NCI-H526 treated with DMSO at 0.1 percent for 48 hours (cell line): ENCODE data around the gene EI24.
A peak's percentile ranks its signal among the peaks of the same experiment; 100 is the strongest.

Experiments
- DNase-seq: peaks from one replicate; lab custom pipeline; 2025; lab: John Stamatoyannopoulos, UW

EI24 gene

GRCh38 chr11:125579811-125580210, 10.5 kb downstream of the EI24 start:
- DNase-seq, result no peak

GRCh38 chr11:125583496-125583895, 14.2 kb downstream of the EI24 start:
- DNase-seq, result no peak

GRCh38 chr11:125585487-125585886, 16.2 kb downstream of the EI24 start:
- no peak for DNase-seq

GRCh38 chr11:125586623-125587022, 17.3 kb downstream of the EI24 start:
- DNase-seq, result no peak

GRCh38 chr11:125587480-125587879, 18.2 kb downstream of the EI24 start:
- no peak for DNase-seq

- DNase-seq, result no peak
Observed at GRCh38 chr11:125588505-125588904, 19.2 kb downstream of the EI24 start.

- DNase-seq, result peak; percentile 81
Observed at GRCh38 chr11:125591649-125592304, 22.5 kb downstream of the EI24 start.

GRCh38 chr11:125592305-125593113, 23.2 kb downstream of the EI24 start, which contains the start of gene STT3A:
Gene STT3A, plus strand, starts transcription at chr11:125592852. Its CDS starts 3,064 bp downstream, at chr11:125595916.
- peak; percentile 100 for DNase-seq

GRCh38 chr11:125593114-125593820, 24.0 kb downstream of the EI24 start:
- peak; percentile 76 for DNase-seq

- no peak for DNase-seq
Observed at GRCh38 chr11:125594958-125595357, 25.7 kb downstream of the EI24 start.

- DNase-seq, result no peak
Observed at GRCh38 chr11:125600663-125601062, 31.4 kb downstream of the EI24 start.

- DNase-seq, result no peak
Observed at GRCh38 chr11:125603207-125603606, 33.9 kb downstream of the EI24 start.

GRCh38 chr11:125605417-125605816, 36.1 kb downstream of the EI24 start:
- DNase-seq, result no peak

GRCh38 chr11:125609545-125609944, 40.3 kb downstream of the EI24 start:
- no peak for DNase-seq

- no peak for DNase-seq
Observed at GRCh38 chr11:125618383-125618782, 49.1 kb downstream of the EI24 start.

- no peak for DNase-seq
Observed at GRCh38 chr11:125621995-125622394, 52.7 kb downstream of the EI24 start.

- DNase-seq, result no peak
Observed at GRCh38 chr11:125623064-125623463, 53.8 kb downstream of the EI24 start.

GRCh38 chr11:125624756-125625213, 55.5 kb downstream of the EI24 start, which contains the start of gene CHEK1:
Gene CHEK1, plus strand, starts transcription at chr11:125625163. Its CDS starts 1,606 bp downstream, at chr11:125626769.
- DNase-seq, result no peak

- no peak for DNase-seq
Observed at GRCh38 chr11:125625225-125625629, 56.0 kb downstream of the EI24 start.

GRCh38 chr11:125625630-125626287, 56.5 kb downstream of the EI24 start:
- peak; percentile 97 for DNase-seq

- peak; percentile 90 for DNase-seq
Observed at GRCh38 chr11:125626288-125626950, 57.1 kb downstream of the EI24 start.
